Lower lobe of right lung (tissue), 2 donors: ENCODE data around the gene COL19A1. TPM values are rescaled to one million over a fixed set of nuclear protein-coding genes. Genes with fewer than 3 reads are reported as not detected.
"Not testable (repeated sequence)": the region's sequence is repeated elsewhere in the genome, so short reads cannot be mapped to it uniquely, and the experiment has no call there.

Source experiments
- ATAC-seq, 2 donors: fragments of 200-7000 bp; cut with Tn5 transposase; one replicate each; pipeline ENCODE4 v1.9.1; 2020 to 2022; ENCODE audit warnings: mild to moderate bottlenecking in 2 of 2, moderate library complexity in 2 of 2
- DNase-seq: peaks from one replicate; pipeline ENCODE4 v3.0.0-alpha.2; 2020
- H3K27ac ChIP-seq: fragments of 200-600 bp; one replicate; pipeline ENCODE4 v1.8.0; 2022
- H3K27me3 ChIP-seq: fragments of 200-600 bp; one replicate; pipeline ENCODE4 v1.8.0; 2022; ENCODE audit warnings: low read depth
- H3K36me3 ChIP-seq: fragments of 200-600 bp; one replicate; pipeline ENCODE4 v1.8.0; 2022; ENCODE audit warnings: mild to moderate bottlenecking
- H3K4me1 ChIP-seq: fragments of 200-600 bp; one replicate; pipeline ENCODE4 v1.8.0; 2022
- H3K4me3 ChIP-seq: fragments of 200-600 bp; one replicate; pipeline ENCODE4 v1.8.0; 2022; ENCODE audit warnings: mild to moderate bottlenecking
- H3K9me3 ChIP-seq: fragments of 200-600 bp; one replicate; pipeline ENCODE4 v1.8.0; 2022
- intact Hi-C: fragments of 100-400 bp; cut with DNase I; formaldehyde crosslinking; loops from one replicate; pipeline ENCODE4 v1.11.0; 2022
- total RNA-seq: library from RNA; stranded (reverse); fragmentation: NEBNext Ultra II Directional; extraction: Animal tissue kit (Norgen Biotek cat#: 25700); gene quantifications from one replicate; pipeline ENCODE4 v1.2.1, GENCODE V29; 2021
- TF ChIP-seq, protein P1 (sequence below): fragments of 200-600 bp; IDR thresholded peaks from one replicate; pipeline ENCODE4 v1.8.0; 2022; ENCODE audit warnings: antibody characterized with exemption, mild to moderate bottlenecking
- donor health status: DM: no; HTN: yes; CAD: no; lungs with severe emphysema.

Gene COL19A1
- total RNA-seq, 1 donor from 2014 or later, result not detected

DNA sequence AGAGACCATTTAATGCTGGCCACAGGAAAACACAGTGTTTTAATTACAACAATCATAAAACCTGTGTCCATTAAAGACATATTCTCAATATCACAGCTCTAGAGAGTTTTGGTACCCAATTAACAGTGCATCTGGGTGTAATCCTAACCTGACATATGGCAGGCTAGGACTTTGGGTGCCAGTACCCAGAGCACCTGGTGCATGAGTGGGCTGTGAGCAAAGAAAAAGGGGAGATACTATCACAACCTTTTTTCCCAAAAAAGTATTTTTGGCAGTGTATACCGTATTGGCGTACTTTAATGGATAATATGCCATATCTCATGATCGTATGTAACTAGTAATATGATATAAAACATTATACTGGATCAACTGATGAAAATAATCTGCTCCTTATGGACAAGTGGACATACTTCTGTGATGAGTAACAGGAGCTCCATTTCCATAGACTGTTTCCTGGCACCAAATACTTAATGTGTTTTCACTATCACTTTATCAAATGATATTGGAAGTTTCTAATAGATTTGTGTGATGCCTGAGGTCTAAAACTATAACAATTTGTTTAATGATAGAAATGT lies 91.7 kb downstream of the COL19A1 start:
- TF ChIP-seq, protein P1, sequence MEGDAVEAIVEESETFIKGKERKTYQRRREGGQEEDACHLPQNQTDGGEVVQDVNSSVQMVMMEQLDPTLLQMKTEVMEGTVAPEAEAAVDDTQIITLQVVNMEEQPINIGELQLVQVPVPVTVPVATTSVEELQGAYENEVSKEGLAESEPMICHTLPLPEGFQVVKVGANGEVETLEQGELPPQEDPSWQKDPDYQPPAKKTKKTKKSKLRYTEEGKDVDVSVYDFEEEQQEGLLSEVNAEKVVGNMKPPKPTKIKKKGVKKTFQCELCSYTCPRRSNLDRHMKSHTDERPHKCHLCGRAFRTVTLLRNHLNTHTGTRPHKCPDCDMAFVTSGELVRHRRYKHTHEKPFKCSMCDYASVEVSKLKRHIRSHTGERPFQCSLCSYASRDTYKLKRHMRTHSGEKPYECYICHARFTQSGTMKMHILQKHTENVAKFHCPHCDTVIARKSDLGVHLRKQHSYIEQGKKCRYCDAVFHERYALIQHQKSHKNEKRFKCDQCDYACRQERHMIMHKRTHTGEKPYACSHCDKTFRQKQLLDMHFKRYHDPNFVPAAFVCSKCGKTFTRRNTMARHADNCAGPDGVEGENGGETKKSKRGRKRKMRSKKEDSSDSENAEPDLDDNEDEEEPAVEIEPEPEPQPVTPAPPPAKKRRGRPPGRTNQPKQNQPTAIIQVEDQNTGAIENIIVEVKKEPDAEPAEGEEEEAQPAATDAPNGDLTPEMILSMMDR, result no peak
- Histone ChIP-seq H3K9me3 (no peaks in the 10 kb centered on the region), H3K36me3 (no peaks in the 10 kb centered on the region), H3K4me3 (no peak overlapping the region), H3K4me1 (no peaks in the 10 kb centered on the region), H3K27me3 (no peaks in the 10 kb centered on the region), H3K27ac (no peak overlapping the region)
- ATAC-seq (no peak), DNase-seq (no peak)
- intact Hi-C loops, result no loop called here

DNA sequence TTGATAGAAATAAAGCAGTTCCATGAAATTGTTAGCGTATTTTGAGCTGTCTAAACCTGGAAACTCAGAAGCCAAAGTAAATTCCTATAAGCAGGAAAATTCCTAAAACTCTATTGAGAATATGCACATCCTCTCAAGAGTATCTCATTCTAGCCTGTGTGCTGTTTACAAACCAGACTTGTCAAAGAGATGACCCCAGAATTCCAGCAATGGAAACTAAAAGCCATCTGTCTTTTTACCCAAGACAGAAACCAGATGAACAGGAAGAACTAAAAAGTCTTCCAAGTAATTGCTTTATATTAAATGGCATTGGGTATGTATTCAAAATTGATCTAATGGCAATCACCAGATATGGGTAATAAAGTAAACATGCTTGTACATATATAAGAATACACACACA lies 92.6 kb downstream of the COL19A1 start:
- Histone ChIP-seq H3K36me3 (no peaks in the 10 kb centered on the region), H3K27ac (no peak overlapping the region), H3K4me3 (no peak overlapping the region), H3K9me3 (no peaks in the 10 kb centered on the region), H3K4me1 (no peaks in the 10 kb centered on the region), H3K27me3 (no peaks in the 10 kb centered on the region)
- TF ChIP-seq, protein P1, result no peak
- ATAC-seq (no peak), DNase-seq (no peak)
- intact Hi-C loops, result no loop called here

DNA sequence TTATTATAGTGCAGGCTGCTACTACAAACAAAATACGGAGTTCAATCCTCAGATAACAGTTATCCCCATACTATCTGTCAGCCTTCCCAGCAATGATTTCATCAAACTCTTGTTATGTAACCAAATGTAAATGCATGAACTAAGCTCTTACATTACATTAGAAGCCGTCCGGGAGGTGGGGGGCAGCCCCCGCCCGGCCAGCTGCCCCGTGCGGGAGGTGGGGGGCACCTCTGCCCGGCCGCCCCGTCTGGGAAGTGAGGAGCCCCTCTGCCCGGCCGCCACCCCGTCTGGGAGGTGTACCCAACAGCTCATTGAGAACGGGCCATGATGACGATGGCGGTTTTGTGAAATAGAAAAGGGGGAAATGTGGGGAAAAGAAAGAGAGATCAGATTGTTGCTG lies 99.6 kb downstream of the COL19A1 start:
- H3K27me3 ChIP-seq, H3K36me3 ChIP-seq, H3K4me3 ChIP-seq, H3K4me1 ChIP-seq, ATAC-seq, intact Hi-C loops, H3K27ac ChIP-seq, H3K9me3 ChIP-seq, DNase-seq: not testable (repeated sequence)

DNA sequence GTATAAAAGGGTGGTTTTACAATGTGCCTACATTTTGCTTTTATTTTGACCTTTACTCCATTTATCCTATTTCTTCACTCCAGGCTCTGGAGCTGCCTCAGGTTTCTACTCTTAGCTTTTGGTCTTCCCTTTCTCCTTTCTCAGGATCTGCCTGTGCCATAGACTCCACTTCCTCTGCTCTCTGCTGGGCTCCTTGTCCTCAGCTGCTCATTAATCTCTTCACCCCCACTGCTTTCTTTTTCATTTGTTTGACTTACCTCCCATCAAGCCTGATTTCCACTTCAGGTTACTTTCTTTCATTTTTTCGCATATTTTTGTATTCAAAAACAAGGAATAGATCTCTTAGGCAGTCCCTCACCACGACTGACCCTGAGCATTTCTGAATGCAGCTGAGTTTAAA lies 106.8 kb downstream of the COL19A1 start:
- no peak overlapping the region for H3K27ac ChIP-seq
- H3K36me3 ChIP-seq, result no peaks in the 10 kb centered on the region
- H3K27me3 ChIP-seq, result no peaks in the 10 kb centered on the region
- ATAC-seq, result no peak
- no peaks in the 10 kb centered on the region for H3K4me1 ChIP-seq
- H3K4me3 ChIP-seq, result no peak overlapping the region
- H3K9me3 ChIP-seq, result no peaks in the 10 kb centered on the region
- no peak for DNase-seq
- TF ChIP-seq, protein P1, result no peak
- intact Hi-C loops, result no loop called here

DNA sequence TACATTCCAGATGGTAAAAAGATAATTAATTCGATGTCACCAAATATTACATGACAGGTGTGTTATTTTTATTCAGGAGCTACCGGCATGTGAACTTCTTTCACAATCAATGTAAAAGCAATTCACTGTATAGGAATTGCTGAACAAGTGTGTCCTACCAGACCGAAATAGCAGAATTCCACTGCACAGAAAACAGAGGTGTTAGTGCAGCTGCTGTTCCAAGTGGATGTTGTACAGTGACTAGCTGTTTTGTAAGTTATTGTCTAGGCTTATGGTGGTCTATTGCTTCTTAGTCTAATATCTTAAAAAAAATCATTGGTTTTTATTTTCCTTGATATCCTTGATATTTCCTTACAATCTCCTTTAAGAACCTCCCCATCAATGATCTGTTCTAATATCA lies 107.4 kb downstream of the COL19A1 start:
- DNase-seq, result no peak
- no peak for ATAC-seq
- TF ChIP-seq, protein P1, result no peak

DNA sequence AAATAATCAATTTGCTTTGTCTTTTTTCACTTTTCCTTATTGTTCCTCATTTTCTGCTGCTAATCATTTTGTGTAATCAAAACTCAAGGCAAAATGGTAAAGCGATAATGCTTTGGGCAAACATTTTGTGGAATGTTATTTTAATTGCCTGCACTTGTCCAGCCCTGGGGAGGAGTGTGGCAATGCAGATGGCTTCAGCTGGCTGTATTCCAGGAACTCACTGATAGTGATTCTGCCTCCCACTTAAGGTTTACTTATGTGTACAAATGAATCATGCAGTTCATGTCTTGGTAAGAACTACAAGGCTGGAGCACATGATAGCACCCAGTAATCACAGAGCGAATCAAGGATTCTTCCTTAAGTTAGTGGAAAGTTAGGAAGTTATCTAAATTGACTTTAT lies 107.8 kb downstream of the COL19A1 start:
- intact Hi-C loops, result no loop called here
- no peak overlapping the region for H3K4me3 ChIP-seq
- ATAC-seq (no peak), DNase-seq (no peak)
- TF ChIP-seq, protein P1, result no peak
- H3K9me3 ChIP-seq, result no peaks in the 10 kb centered on the region
- H3K36me3 ChIP-seq, result no peaks in the 10 kb centered on the region
- no peaks in the 10 kb centered on the region for H3K4me1 ChIP-seq
- H3K27me3 ChIP-seq, result no peaks in the 10 kb centered on the region
- H3K27ac ChIP-seq, result no peak overlapping the region

More for the DNA sequence above, 107.4 kb downstream of the COL19A1 start:
- no peaks in the 10 kb centered on the region for H3K36me3 ChIP-seq
- no peaks in the 10 kb centered on the region for H3K9me3 ChIP-seq
- no peaks in the 10 kb centered on the region for H3K4me1 ChIP-seq
- no peaks in the 10 kb centered on the region for H3K27me3 ChIP-seq
- H3K27ac ChIP-seq, result no peak overlapping the region
- H3K4me3 ChIP-seq, result no peak overlapping the region
- intact Hi-C loops, result no loop called here
